HEK293T (cell line): ENCODE measurements around the gene SPOUT1.
"Not testable (repeated sequence)": the region's sequence is repeated elsewhere in the genome, so short reads cannot be mapped to it uniquely, and the experiment has no call there.

Source experiments
- CTCF ChIA-PET: fragments of 350-600 bp; formaldehyde crosslinking; extraction: SDS; loops from one replicate; lab custom pipeline; 2021; ENCODE audit warnings: antibody characterized with exemption, inconsistent platforms; lab: Yijun Ruan, JAX
- POLR2A ChIA-PET: fragments of 350-600 bp; formaldehyde crosslinking; extraction: SDS; loops from one replicate; lab custom pipeline; 2020; ENCODE audit warnings: antibody characterized with exemption, inconsistent platforms; lab: Yijun Ruan, JAX
- DNase-seq: peaks from one replicate; pipeline ENCODE4 v3.0.0; 2012; ENCODE audit warnings: mixed read lengths; ENCODE audit errors: extremely low spot score
- ARNT ChIP-seq: fragments of 450-650 bp; IDR thresholded peaks from 2 replicates; pipeline ENCODE4 v1.6.1; 2017; ENCODE audit warnings: mild to moderate bottlenecking
- BHLHE40 ChIP-seq: fragments of 450-650 bp; IDR thresholded peaks from 2 replicates; pipeline ENCODE4 v1.6.1; 2016; ENCODE audit warnings: mild to moderate bottlenecking, moderate library complexity, borderline replicate concordance
- CTBP1 ChIP-seq: fragments of 450-650 bp; IDR thresholded peaks from 2 replicates; pipeline ENCODE4 v1.6.1; 2016; ENCODE audit warnings: borderline replicate concordance
- ELF4 ChIP-seq: fragments of 450-650 bp; IDR thresholded peaks from 2 replicates; pipeline ENCODE4 v1.6.1; 2017; ENCODE audit warnings: antibody characterized with exemption
- FOXA1 ChIP-seq: fragments of 450-650 bp; IDR thresholded peaks from 2 replicates; pipeline ENCODE4 v1.6.1; 2016; ENCODE audit warnings: mild to moderate bottlenecking
- FOXK2 ChIP-seq: fragments of 450-650 bp; IDR thresholded peaks from 2 replicates; pipeline ENCODE4 v1.6.1; 2016; ENCODE audit warnings: mild to moderate bottlenecking
- FOXM1 ChIP-seq: fragments of 450-650 bp; IDR thresholded peaks from 2 replicates; pipeline ENCODE4 v1.6.1; 2017; ENCODE audit warnings: mild to moderate bottlenecking, borderline replicate concordance
- HDGF ChIP-seq: fragments of 450-650 bp; IDR thresholded peaks from 2 replicates; pipeline ENCODE4 v1.6.1; 2017; ENCODE audit warnings: antibody characterized with exemption, borderline replicate concordance
- L3MBTL2 ChIP-seq: fragments of 450-650 bp; conservative IDR thresholded peaks from 2 replicates; pipeline ENCODE4 v1.6.1; 2016; ENCODE audit warnings: mild to moderate bottlenecking
- LEF1 ChIP-seq: fragments of 450-650 bp; IDR thresholded peaks from 2 replicates; pipeline ENCODE4 v1.6.1; 2017; ENCODE audit warnings: mild to moderate bottlenecking, borderline replicate concordance
- NFRKB ChIP-seq: fragments of 450-650 bp; IDR thresholded peaks from 2 replicates; pipeline ENCODE4 v1.6.1; 2016; ENCODE audit warnings: mild to moderate bottlenecking, moderate library complexity
- SP1 ChIP-seq: fragments of 450-650 bp; IDR thresholded peaks from 2 replicates; pipeline ENCODE4 v1.6.1; 2017
- SUZ12 ChIP-seq: fragments of 450-650 bp; IDR thresholded peaks from 2 replicates; pipeline ENCODE4 v1.6.1; 2016; ENCODE audit warnings: mild to moderate bottlenecking
- TARDBP ChIP-seq: fragments of 450-650 bp; IDR thresholded peaks from 2 replicates; pipeline ENCODE4 v1.6.1; 2016
- ZNF384 ChIP-seq: fragments of 450-650 bp; IDR thresholded peaks from 2 replicates; pipeline ENCODE4 v1.6.1; 2016
- TF ChIP-seq, protein P1 (sequence below): fragments of 450-650 bp; IDR thresholded peaks from 2 replicates; pipeline ENCODE4 v1.6.1; 2016

The SPOUT1 gene

DNA sequence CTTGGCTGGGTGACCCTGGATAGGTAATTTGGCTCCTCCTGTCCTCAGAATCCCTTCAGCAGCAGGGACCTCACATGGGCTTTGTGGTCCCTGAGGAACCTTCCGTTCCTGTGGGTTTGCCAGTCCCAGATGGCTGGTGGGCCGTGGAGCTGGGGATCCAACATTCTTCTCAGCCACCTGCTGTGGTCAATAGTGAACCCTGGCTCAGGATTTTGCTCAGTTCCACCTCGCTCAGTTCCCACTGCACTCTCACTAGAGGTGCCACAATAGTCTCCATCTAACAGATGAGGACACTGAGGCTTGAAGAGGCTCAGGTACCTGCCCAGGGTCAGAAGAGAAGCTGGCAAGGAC, 17.1 kb upstream of the SPOUT1 start:
- TF ChIP-seq LEF1, result no peak
- no peak for TF ChIP-seq TARDBP
- TF ChIP-seq, protein P1, sequence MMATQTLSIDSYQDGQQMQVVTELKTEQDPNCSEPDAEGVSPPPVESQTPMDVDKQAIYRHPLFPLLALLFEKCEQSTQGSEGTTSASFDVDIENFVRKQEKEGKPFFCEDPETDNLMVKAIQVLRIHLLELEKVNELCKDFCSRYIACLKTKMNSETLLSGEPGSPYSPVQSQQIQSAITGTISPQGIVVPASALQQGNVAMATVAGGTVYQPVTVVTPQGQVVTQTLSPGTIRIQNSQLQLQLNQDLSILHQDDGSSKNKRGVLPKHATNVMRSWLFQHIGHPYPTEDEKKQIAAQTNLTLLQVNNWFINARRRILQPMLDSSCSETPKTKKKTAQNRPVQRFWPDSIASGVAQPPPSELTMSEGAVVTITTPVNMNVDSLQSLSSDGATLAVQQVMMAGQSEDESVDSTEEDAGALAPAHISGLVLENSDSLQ, result no peak
- TF ChIP-seq FOXK2, result no peak
- no peak for TF ChIP-seq ARNT
- no peak for TF ChIP-seq NFRKB
- no peak for TF ChIP-seq FOXM1
- no peak for TF ChIP-seq L3MBTL2
- TF ChIP-seq SP1, result no peak
- TF ChIP-seq ZNF384, result no peak
- TF ChIP-seq SUZ12, result no peak
- TF ChIP-seq HDGF, result no peak
- no peak for TF ChIP-seq FOXA1
- TF ChIP-seq ELF4, result no peak
- TF ChIP-seq BHLHE40, result no peak
- no peak for TF ChIP-seq CTBP1
- ChIA-PET POLR2A (interaction anchor here (0.7 kb wide), 1 partner anchor 17 kb away, joined by 4 read pairs; the partner anchor contains the start of gene SPOUT1), CTCF (no interaction called here)
- DNase-seq, result no peak

DNA sequence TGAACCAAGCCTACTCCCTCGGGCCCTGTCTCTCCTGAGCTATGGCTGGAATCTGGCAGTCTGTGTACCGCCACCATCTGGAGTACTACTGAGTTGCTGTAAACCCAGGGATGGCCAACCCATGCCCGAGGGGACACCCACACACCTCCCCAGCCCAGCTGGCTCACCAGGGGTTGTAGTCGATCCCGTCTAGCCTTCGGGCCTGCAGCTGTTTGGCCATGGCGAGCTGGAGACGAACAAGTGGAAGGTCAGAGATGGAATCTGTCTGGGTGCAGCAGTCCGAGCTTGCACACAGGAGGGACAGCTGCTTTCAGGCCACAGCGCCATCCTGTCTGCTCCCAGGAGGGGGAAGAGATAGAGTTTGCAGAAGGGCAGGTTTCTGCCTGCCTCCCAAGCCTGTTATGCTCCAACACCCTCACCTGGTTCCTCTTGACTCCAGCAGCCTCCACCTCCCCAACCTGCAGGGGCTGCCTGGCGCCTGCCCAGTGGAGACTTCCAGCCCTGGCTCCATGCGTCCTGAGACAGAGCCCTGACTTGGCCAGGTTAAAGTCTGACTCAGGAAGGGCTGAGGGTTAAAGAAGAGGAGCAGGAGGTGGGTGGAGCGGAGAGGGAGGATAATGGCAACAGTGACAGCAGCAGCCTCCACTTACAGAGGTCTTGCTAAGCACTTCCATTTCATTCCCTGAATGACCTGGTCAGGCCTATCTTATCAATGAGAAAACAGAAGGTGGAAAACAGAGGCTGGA, 15.8 kb upstream of the SPOUT1 start:
- ChIA-PET POLR2A (interaction anchor here (1.5 kb wide), 1 partner anchor 16 kb away, joined by 4 read pairs; the partner anchor contains the start of gene SPOUT1), CTCF (interaction anchor here (0.6 to 1.3 kb wide), 4 partner anchors 26 to 226 kb away, joined by 3 read pairs; partner anchors contain the start of gene ENDOG)
- no peak for DNase-seq
- TF ChIP-seq SUZ12 (no peak), FOXK2 (no peak), FOXM1 (no peak), CTBP1 (no peak), L3MBTL2 (no peak), HDGF (no peak), ZNF384 (no peak), BHLHE40 (no peak), ELF4 (no peak), TARDBP (no peak), SP1 (no peak), FOXA1 (no peak), LEF1 (no peak), ARNT (no peak), NFRKB (no peak)
- TF ChIP-seq, protein P1, result no peak

DNA sequence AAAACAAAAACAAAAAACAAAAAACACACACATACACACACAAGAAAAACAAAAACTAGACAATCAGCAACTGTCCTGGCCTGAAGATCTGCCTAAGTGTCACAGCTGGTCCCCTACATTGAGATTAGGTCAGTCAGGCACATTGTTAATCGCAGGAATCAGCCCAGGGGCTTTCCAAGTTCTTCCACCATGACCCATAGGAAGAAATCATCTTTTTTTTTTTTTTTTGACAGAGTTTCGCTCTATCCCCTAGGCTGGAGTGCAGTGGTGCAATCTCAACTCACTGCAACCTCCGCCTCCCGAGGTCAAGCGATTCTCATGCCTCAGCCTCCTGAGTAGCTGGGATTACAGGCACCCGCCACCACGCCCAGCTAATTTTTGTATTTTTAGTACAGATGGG, 13.6 kb upstream of the SPOUT1 start:
- not testable (repeated sequence) for DNase-seq
- POLR2A ChIA-PET, result interaction anchor here (0.8 kb wide), 1 partner anchor 13 kb away, joined by 4 read pairs; the partner anchor contains the start of gene SPOUT1

DNA sequence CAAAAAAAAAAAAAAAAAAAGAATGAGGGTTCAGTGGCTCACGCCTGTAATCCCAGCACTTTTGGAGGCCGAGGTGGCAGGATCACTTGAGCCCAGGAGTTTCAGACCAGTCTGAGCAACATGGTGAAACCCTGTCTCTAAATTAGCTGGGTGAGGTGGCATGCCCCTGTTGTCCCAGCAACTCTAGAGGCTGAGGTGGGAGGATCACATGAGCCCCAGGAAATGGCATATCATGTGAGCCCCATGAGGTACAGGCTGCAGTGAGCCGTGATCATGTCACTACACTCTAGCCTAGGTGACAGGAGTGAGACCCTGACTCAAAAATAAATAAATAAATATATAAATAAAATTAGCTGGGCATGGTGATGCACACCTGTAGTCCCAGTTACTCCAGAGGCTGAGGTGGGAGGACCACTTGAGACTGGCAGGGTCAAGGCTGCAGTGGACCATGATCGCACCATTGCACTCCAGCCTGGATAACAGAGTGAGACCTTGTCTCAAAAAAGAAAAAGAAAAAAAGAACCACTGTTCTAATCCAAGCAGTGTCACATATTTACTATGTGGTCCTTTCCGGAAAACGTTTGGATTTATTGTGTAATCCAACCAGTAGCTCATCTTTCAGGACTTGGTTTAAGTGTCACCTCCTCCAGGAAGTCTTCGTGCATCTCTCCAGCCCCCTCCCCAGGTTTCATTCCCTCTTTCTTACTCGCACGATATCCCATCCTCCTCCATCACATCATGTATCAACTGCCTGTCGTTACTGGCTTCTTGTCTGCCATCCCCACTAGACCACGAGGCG, 12.3 kb upstream of the SPOUT1 start:
- DNase-seq, result no peak
- POLR2A ChIA-PET, result interaction anchor here (2.0 kb wide), 1 partner anchor 12 kb away, joined by 4 read pairs; the partner anchor contains the start of gene SPOUT1
- TF ChIP-seq L3MBTL2, result no peak
- no peak for TF ChIP-seq BHLHE40
- TF ChIP-seq, protein P1, result no peak
- no peak for TF ChIP-seq SP1
- CTCF ChIA-PET, result no interaction called here

More for the DNA sequence above, 13.6 kb upstream of the SPOUT1 start:
- CTCF ChIA-PET, result not testable (repeated sequence)

DNA sequence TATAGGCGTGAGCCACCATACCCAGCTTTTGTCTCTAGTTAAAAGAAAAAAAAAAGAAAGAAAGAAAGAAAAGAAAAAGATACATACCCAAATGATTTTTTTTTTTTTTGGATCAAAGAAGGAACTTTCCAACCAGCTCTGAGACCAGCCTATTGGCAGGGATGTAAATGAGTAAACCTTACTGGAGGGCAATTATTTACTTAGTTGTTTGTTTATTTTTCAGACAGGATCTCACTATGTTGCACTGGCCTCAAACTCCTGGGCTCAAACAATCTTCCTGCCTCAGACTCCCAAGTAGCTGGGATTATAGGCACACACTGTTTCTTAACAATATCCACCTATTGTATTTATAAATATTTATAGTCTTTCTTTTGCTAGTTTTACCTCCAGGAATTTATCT, 10.9 kb upstream of the SPOUT1 start:
- no peak for DNase-seq
- TF ChIP-seq FOXA1 (no peak), SUZ12 (no peak), LEF1 (no peak), HDGF (no peak), TARDBP (no peak), NFRKB (no peak), ZNF384 (no peak), L3MBTL2 (no peak), FOXK2 (no peak), ARNT (no peak)
- TF ChIP-seq, protein P1, result no peak
- ChIA-PET POLR2A (interaction anchor here (2.0 kb wide), 1 partner anchor 11 kb away, joined by 4 read pairs; the partner anchor contains the start of gene SPOUT1), CTCF (no interaction called here)
